Spleen (tissue), 11 donors: ENCODE measurements around the gene CENPC. TPM values are rescaled to one million over a fixed set of nuclear protein-coding genes. Genes with fewer than 3 reads are reported as not detected.
"Not testable (repeated sequence)": the region's sequence is repeated elsewhere in the genome, so short reads cannot be mapped to it uniquely, and the experiment has no call there.

ENCODE experiments used
- DNase-seq: peaks from one replicate; pipeline ENCODE4 v3.0.0-alpha.2; 2020
- H3K27ac ChIP-seq, 8 donors: fragments of 200-600 bp; sonication (generic) in 7 of 8; 1 replicate in 4 of 8; 2 replicates in 4 of 8; pipeline versions ENCODE4 v1.5.0 to v1.8.0; 2016 to 2021; ENCODE audit warnings: inconsistent platforms in 4 of 8, mild to moderate bottlenecking in 4 of 8, moderate library complexity in 1 of 8
- H3K27me3 ChIP-seq, 7 donors: fragments of 200-600 bp; sonication (generic) in 6 of 7; replicated peaks in 1 of 7; 1 replicate in 4 of 7; 2 replicates in 3 of 7; pipeline versions ENCODE4 v1.5.0 to v1.8.0; 2016 to 2021; ENCODE audit warnings: inconsistent platforms in 3 of 7, mild to moderate bottlenecking in 1 of 7
- H3K36me3 ChIP-seq, 6 donors: fragments of 200-600 bp; sonication (generic) in 5 of 6; 1 replicate in 4 of 6; 2 replicates in 2 of 6; pipeline versions ENCODE4 v1.5.0 to v1.8.0; 2016 to 2021; ENCODE audit warnings: inconsistent platforms in 2 of 6
- H3K4me1 ChIP-seq, 6 donors: fragments of 200-600 bp; sonication (generic) in 5 of 6; 1 replicate in 3 of 6; 2 replicates in 3 of 6; pipeline versions ENCODE4 v1.5.0 to v1.8.0; 2016 to 2021; ENCODE audit warnings: inconsistent platforms in 3 of 6
- H3K4me3 ChIP-seq, 8 donors: fragments of 200-600 bp; sonication (generic) in 7 of 8; 1 replicate in 4 of 8; 2 replicates in 4 of 8; pipeline versions ENCODE4 v1.5.0 to v1.8.0; 2016 to 2021; ENCODE audit warnings: inconsistent platforms in 4 of 8, mild to moderate bottlenecking in 4 of 8, moderate library complexity in 2 of 8
- H3K9me3 ChIP-seq, 8 donors: fragments of 200-600 bp; sonication (generic) in 7 of 8; 1 replicate in 4 of 8; 2 replicates in 4 of 8; pipeline versions ENCODE4 v1.5.0 to v1.8.0; 2016 to 2021; ENCODE audit warnings: inconsistent platforms in 4 of 8
- POLR2A ChIP-seq, 3 donors: fragments of 450-650 bp; IDR thresholded peaks; one replicate each; pipeline ENCODE4 v1.5.1; 2017; ENCODE audit warnings: antibody characterized with exemption in 3 of 3, mild to moderate bottlenecking in 1 of 3
- POLR2AphosphoS5 ChIP-seq, 3 donors: sonication (generic); formaldehyde crosslinking; IDR thresholded peaks; one replicate each; pipeline ENCODE4 v1.5.1; 2017; ENCODE audit warnings: antibody characterized with exemption in 3 of 3
- WGBS, 5 donors: extraction: QIAGEN DNeasy Blood & Tissue Kit in 3 of 5; methylation state at CpG; one replicate each; pipeline versions ENCODE4 v1.1.5 to v1.1.7; 2013 to 2018; 5-methylcytosine and 5-hydroxymethylcytosine counted together
- intact Hi-C: fragments of 100-400 bp; cut with DNase I; formaldehyde crosslinking; loops from one replicate; pipeline ENCODE4 v1.15.0; 2023; ENCODE audit warnings: low total_unique reads
- polyA plus RNA-seq, 3 donors: library from polyadenylated mRNA; stranded (reverse); fragments of 200-250 nt; gene quantifications; one replicate each; pipeline ENCODE4 v1.2.1, GENCODE V29; 2013
- total RNA-seq, 7 donors: library from RNA; depleted of rRNA in 3 of 7; stranded (reverse); fragments of >200 nt in 3 of 7; fragmentation: NEBNext Ultra II Directional in 4 of 7; extraction: Animal tissue kit (Norgen Biotek cat#: 25700) in 4 of 7; gene quantifications; one replicate each; pipeline versions ENCODE4 v1.1.0 to v1.2.1, GENCODE V29; 2016 to 2021
- TF ChIP-seq, protein P1 (sequence below), 11 experiments: fragments of 200-600 bp in 7 of 11; fragments of 450-650 bp in 4 of 11; sonication (generic) in 4 of 11; IDR thresholded peaks in 8 of 11; conservative IDR thresholded peaks in 3 of 11; 1 replicate in 7 of 11; 2 replicates in 4 of 11; pipeline versions ENCODE4 v1.4.0 to v1.8.0; 2016 to 2021; ENCODE audit warnings: antibody characterized with exemption in 11 of 11, inconsistent platforms in 4 of 11, mild to moderate bottlenecking in 1 of 11
- donor health status: healthy with polysubstance abuse.
- donor health status: DM: no; HTN: no; CAD: no; lungs with moderate emphysema.
- donor health status: DM: no; HTN: no; CAD: no.
- donor health status: Bipolar disorder and iron deficiency.
- donor health status: healthy.
- donor health status: DM: no; HTN: no; CAD: no.
- donor health status: DM: yes; HTN: yes; CAD: no.

CENPC gene
- total and polyA plus RNA-seq, 10 donors = 5.4 to 60.2 (median 42.5) TPM

DNA sequence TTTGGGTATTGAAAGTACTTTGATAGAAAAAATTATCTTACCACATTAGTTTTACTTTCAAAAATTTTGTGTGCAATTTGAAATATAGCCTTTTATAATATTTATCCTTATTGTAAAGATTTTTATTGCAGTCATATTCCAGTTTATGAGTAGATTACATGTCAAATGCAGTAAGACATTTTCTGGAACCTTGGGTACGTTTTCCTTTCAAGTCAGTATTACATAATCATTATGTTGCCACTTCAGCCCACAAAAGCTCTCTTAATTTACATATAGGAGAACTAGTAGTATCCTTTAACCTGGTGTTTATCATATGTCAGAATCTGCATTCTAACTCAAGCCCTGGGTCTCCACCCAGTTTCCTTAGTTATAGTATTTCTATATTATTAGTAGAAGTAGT, 98.5 kb downstream of the CENPC start:
- intact Hi-C loops = no loop called here
- H3K4me3 ChIP-seq = no peak overlapping the region
- H3K36me3 ChIP-seq = peaks cover 0 to 56% (median 0%) of the 10 kb centered on the region in 6 donors
- peaks cover 0 to 17% (median 8%) of the 10 kb centered on the region in 8 donors for H3K9me3 ChIP-seq
- H3K4me1 ChIP-seq = no peaks in the 10 kb centered on the region
- 58 to 88% (median 66%) methylated on average over 1 of the region's 1 CpG for WGBS, 5 donors
- no peaks in the 10 kb centered on the region for H3K27me3 ChIP-seq
- no peak for DNase-seq
- TF ChIP-seq, protein P1, sequence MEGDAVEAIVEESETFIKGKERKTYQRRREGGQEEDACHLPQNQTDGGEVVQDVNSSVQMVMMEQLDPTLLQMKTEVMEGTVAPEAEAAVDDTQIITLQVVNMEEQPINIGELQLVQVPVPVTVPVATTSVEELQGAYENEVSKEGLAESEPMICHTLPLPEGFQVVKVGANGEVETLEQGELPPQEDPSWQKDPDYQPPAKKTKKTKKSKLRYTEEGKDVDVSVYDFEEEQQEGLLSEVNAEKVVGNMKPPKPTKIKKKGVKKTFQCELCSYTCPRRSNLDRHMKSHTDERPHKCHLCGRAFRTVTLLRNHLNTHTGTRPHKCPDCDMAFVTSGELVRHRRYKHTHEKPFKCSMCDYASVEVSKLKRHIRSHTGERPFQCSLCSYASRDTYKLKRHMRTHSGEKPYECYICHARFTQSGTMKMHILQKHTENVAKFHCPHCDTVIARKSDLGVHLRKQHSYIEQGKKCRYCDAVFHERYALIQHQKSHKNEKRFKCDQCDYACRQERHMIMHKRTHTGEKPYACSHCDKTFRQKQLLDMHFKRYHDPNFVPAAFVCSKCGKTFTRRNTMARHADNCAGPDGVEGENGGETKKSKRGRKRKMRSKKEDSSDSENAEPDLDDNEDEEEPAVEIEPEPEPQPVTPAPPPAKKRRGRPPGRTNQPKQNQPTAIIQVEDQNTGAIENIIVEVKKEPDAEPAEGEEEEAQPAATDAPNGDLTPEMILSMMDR (IDR thresholded peaks at IDR 0.05 in 8 of 11, conservative IDR thresholded peaks at IDR 0.05 in 3 of 11) = no peak
- TF ChIP-seq POLR2AphosphoS5 (IDR thresholded peaks at IDR 0.05) (no peak), POLR2A (IDR thresholded peaks at IDR 0.05) (no peak)
- H3K27ac ChIP-seq = no peak overlapping the region

DNA sequence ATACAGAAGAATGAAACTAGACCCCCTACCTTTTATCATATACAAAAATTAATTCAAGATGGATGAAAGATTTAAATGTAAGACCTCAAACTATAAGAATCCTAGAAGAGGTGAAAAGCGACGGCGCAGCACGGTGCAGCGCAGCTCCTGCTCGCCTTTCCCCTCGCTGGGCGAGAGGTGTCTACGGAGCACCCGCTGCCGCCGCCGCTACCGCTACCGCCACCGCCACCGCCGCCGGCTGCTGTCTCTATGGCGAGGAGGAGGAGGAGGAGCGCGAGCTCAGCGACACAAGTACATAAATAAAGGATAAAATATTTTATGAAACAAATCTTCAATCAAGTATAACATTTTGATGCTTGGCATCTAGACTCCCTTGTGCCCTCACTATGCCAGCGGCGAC, 99.4 kb downstream of the CENPC start:
- peaks cover 0 to 17% (median 8%) of the 10 kb centered on the region in 8 donors for H3K9me3 ChIP-seq
- H3K27me3 ChIP-seq, H3K4me1 ChIP-seq, intact Hi-C loops, H3K4me3 ChIP-seq, H3K27ac ChIP-seq: not testable (repeated sequence)
- peak in 1 of 3 donors; percentile 36 for TF ChIP-seq POLR2AphosphoS5 (IDR thresholded peaks at IDR 0.05)
- peaks cover 0 to 56% (median 0%) of the 10 kb centered on the region in 6 donors for H3K36me3 ChIP-seq
- peak; percentile 51 for DNase-seq
- 82 to 91% (median 88%) methylated on average over 25 of the region's 25 CpGs for WGBS, 5 donors

DNA sequence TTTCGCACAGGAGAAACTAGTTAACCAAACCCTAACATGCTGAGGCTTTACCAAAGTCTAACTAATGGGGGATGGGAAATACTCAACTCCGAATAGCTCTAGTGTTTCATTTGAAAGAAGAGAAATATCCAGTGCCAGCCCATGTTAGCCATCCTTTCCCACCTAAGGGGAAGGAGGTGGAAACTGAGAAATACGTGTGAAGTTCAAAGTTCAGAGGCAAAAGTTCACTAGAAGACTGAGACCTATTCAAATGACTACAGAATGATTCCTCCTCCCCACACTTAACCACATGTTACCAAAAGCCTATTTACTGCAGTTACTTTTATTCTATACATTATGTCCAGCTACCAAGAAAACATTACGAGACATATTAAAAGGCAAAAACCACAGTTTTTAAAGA, 106.3 kb downstream of the CENPC start:
- Histone ChIP-seq H3K4me1 (no peaks in the 10 kb centered on the region), H3K36me3 (peaks cover 0 to 34% (median under 1%) of the 10 kb centered on the region in 6 donors), H3K27me3 (no peaks in the 10 kb centered on the region), H3K9me3 (no peaks in the 10 kb centered on the region), H3K27ac (no peak overlapping the region), H3K4me3 (no peak overlapping the region)
- no peak for DNase-seq
- 92 to 99% (median 94%) methylated on average over 4 of the region's 4 CpGs for WGBS, 5 donors
- TF ChIP-seq, protein P1 (IDR thresholded peaks at IDR 0.05 in 8 of 11, conservative IDR thresholded peaks at IDR 0.05 in 3 of 11) = no peak
- TF ChIP-seq POLR2A (IDR thresholded peaks at IDR 0.05) = no peak
- TF ChIP-seq POLR2AphosphoS5 (IDR thresholded peaks at IDR 0.05) = no peak
- intact Hi-C loops = no loop called here

DNA sequence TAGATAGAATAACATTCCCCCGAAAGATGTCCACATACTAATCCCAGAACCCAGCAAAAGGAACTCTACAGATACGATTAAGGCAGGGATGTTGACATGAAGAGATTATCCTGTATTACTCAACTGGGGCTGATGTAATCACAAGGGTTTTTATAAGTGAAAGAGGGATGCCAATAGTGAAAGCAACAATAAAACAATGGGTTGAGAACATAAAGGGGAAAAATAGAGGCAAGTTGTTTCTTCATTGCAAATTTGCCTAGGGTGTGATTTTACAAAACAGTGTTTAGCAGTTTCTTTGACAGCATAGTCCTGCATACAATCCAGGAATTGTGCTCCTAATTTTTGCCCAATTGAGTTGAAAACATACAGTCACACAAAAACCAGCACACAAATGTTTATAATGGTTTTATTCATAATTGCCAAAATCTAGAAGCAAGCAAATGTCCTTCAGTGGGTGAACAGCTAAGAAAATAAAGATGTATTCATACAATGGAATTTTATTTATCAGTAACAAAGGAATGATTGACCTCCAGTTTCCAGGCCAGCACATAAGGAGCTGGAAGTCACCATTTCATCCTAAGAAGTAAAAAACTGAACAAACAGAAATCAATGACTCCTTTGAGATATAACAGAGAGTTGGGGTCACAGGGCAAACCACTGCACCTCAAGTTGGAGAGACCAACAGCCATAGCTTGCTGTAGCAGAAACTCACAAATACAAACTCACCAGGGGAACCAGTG, 107.2 kb downstream of the CENPC start:
- H3K9me3 ChIP-seq = no peaks in the 10 kb centered on the region
- no peaks in the 10 kb centered on the region for H3K27me3 ChIP-seq
- H3K36me3 ChIP-seq = peaks cover 0 to 38% (median 2%) of the 10 kb centered on the region in 6 donors
- TF ChIP-seq POLR2AphosphoS5 (IDR thresholded peaks at IDR 0.05) (no peak), POLR2A (IDR thresholded peaks at IDR 0.05) (no peak)
- TF ChIP-seq, protein P1 (IDR thresholded peaks at IDR 0.05 in 8 of 11, conservative IDR thresholded peaks at IDR 0.05 in 3 of 11) = no peak
- WGBS, 5 donors = 45 to 86% (median 76%) methylated on average over 2 of the region's 2 CpGs
- no peak for DNase-seq
- intact Hi-C loops = no loop called here
- H3K27ac ChIP-seq = no peak overlapping the region
- no peaks in the 10 kb centered on the region for H3K4me1 ChIP-seq
- no peak overlapping the region for H3K4me3 ChIP-seq
